GM18499 (cell line): Measurements from ENCODE around the gene NUP188.

Experiments
- ATAC-seq: cut with Tn5 transposase; IDR thresholded peaks from one replicate; pipeline ENCODE4 v1.9.1; 2021; ENCODE audit warnings: moderate number of reproducible peaks; ENCODE audit not compliant: insufficient read depth, unreplicated experiment

NUP188 gene

GRCh38 chr9:128947527-128948301 lies at the start of gene NUP188, which contains the start of gene DOLK:
Gene NUP188 (plus strand): TSS chr9:128947699. CDS start chr9:128947720, 21 bp downstream.
Gene DOLK (minus strand): TSS chr9:128947603. CDS start chr9:128947303, 300 bp downstream.
- ATAC-seq, result peak; percentile 68

- ATAC-seq, result no peak
Measured at GRCh38 chr9:128898382-128898781, 49.1 kb upstream of the NUP188 start.

GRCh38 chr9:128898845-128899565 lies 48.5 kb upstream of the NUP188 start:
- no peak for ATAC-seq

GRCh38 chr9:128899566-128900322 lies 47.8 kb upstream of the NUP188 start:
- ATAC-seq, result no peak

GRCh38 chr9:128901379-128901778 lies 46.1 kb upstream of the NUP188 start:
- no peak for ATAC-seq

GRCh38 chr9:128901822-128902221 lies 45.7 kb upstream of the NUP188 start:
- no peak for ATAC-seq

GRCh38 chr9:128902351-128903078 lies 45.0 kb upstream of the NUP188 start:
- peak; percentile 54 for ATAC-seq

- ATAC-seq, result no peak
Measured at GRCh38 chr9:128903079-128903461, 44.4 kb upstream of the NUP188 start.

- ATAC-seq, result no peak
Measured at GRCh38 chr9:128903871-128904620, 43.5 kb upstream of the NUP188 start.

GRCh38 chr9:128905964-128906363 lies 41.5 kb upstream of the NUP188 start:
- ATAC-seq, result no peak

- ATAC-seq, result no peak
Measured at GRCh38 chr9:128906741-128907140, 40.8 kb upstream of the NUP188 start.

GRCh38 chr9:128908372-128908771 lies 39.1 kb upstream of the NUP188 start:
- ATAC-seq, result no peak

GRCh38 chr9:128909859-128910258 lies 37.6 kb upstream of the NUP188 start:
- no peak for ATAC-seq

GRCh38 chr9:128910906-128911305 lies 36.6 kb upstream of the NUP188 start:
- ATAC-seq, result no peak

- no peak for ATAC-seq
Measured at GRCh38 chr9:128911529-128912035, 35.9 kb upstream of the NUP188 start.

GRCh38 chr9:128912270-128912853 lies 35.1 kb upstream of the NUP188 start:
- ATAC-seq, result no peak

- ATAC-seq, result no peak
Measured at GRCh38 chr9:128913048-128913900, 34.2 kb upstream of the NUP188 start.
